Activated T-cell treated with anti-CD3 and anti-CD28 coated beads, Interleukin-2, amount 50 U/mL, for 72 hours (primary cell): ENCODE results near the gene CCDC136. TPM values are rescaled to one million over a fixed set of nuclear protein-coding genes. Genes with fewer than 3 reads are reported as not detected.

Experiments
- ATAC-seq, 2 donors: fragments of 150-1000 bp; cut with Tn5 transposase; replicated peaks in 1 of 2; 2 replicates each; pipeline ENCODE4 v1.10.0; 2021; ENCODE audit warnings: moderate library complexity in 2 of 2, mild to moderate bottlenecking in 1 of 2
- DNase-seq, 2 donors: peaks; one replicate each; pipeline ENCODE4 v3.0.0; 2021 to 2022; ENCODE audit warnings: mixed read lengths in 1 of 2
- H3K27ac Mint-ChIP-seq: one replicate; pipeline ENCODE4 v1.8.0; 2022; ENCODE audit warnings: mild to moderate bottlenecking, moderate library complexity, mixed read lengths
- H3K27me3 Mint-ChIP-seq: one replicate; pipeline ENCODE4 v1.8.0; 2022; ENCODE audit warnings: low read depth, mixed read lengths
- H3K36me3 Mint-ChIP-seq, 2 donors: one replicate each; pipeline ENCODE4 v1.8.0; 2022; ENCODE audit warnings: mixed read lengths in 2 of 2, mild to moderate bottlenecking in 1 of 2; ENCODE audit not compliant: insufficient read depth in 2 of 2
- H3K4me1 Mint-ChIP-seq: one replicate; pipeline ENCODE4 v1.8.0; 2022; ENCODE audit warnings: low read depth, mixed read lengths
- H3K4me3 Mint-ChIP-seq, 2 donors: one replicate each; pipeline ENCODE4 v1.8.0; 2022; ENCODE audit warnings: mild to moderate bottlenecking in 2 of 2, mixed read lengths in 2 of 2, moderate library complexity in 2 of 2
- H3K9me3 Mint-ChIP-seq, 2 donors: one replicate each; pipeline ENCODE4 v1.8.0; 2022; ENCODE audit warnings: mixed read lengths in 2 of 2
- total RNA-seq, 2 donors: library from RNA; stranded (reverse); gene quantifications; one replicate each; pipeline ENCODE4 v1.2.3, GENCODE V29; 2022

The CCDC136 gene
- total RNA-seq, 2 donors from 2014 or later: 4.6 to 7.4 TPM

- H3K4me3 Mint-ChIP-seq: no peak overlapping the region
- H3K9me3 Mint-ChIP-seq: no peaks in the 10 kb centered on the region
These were observed 73.5 kb downstream of the CCDC136 start for GRCh38 chr7:128865303-128865702.

GRCh38 chr7:128865996-128866877 is 74.5 kb downstream of the CCDC136 start:
- H3K4me3 Mint-ChIP-seq: no peak overlapping the region
- no peaks in the 10 kb centered on the region for H3K9me3 Mint-ChIP-seq
- H3K36me3 Mint-ChIP-seq: peaks cover 2% of the 10 kb centered on the region in 2 donors
- DNase-seq: no peak
- H3K27ac Mint-ChIP-seq: no peak overlapping the region
- no peak for ATAC-seq
- peaks cover 10% of the 10 kb centered on the region for H3K27me3 Mint-ChIP-seq
- peaks cover 41% of the 10 kb centered on the region for H3K4me1 Mint-ChIP-seq

More at GRCh38 chr7:128865303-128865702, 73.5 kb downstream of the CCDC136 start:
- Mint-ChIP-seq H3K4me1 (peaks cover 38% of the 10 kb centered on the region), H3K27me3 (peaks cover 1% of the 10 kb centered on the region), H3K27ac (no peak overlapping the region), H3K36me3 (peaks cover 2% of the 10 kb centered on the region in 2 donors)
- DNase-seq: no peak
- ATAC-seq: no peak

DNA sequence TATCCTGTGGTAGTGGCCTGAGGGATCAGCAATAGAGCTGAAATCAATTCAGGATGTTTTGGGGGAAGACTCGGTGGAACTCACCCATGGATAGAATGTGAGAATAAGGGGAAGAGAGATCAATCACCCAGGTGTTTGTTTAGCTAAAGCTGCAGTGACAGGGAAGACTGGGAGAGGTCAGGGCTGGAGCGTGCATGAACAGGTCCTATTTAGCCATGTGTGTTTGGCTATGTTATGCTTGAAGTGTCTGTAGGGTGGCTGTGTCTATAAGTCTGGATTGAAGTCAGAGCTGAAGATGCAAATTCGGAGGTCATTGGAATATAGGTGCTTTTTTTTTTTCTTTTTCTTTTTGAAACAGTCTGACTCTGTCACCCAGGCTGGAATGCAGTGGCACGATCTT is 75.5 kb downstream of the CCDC136 start:
- DNase-seq (no peak), ATAC-seq (no peak)
- peaks cover 10% of the 10 kb centered on the region for H3K27me3 Mint-ChIP-seq
- no peaks in the 10 kb centered on the region for H3K9me3 Mint-ChIP-seq
- no peak overlapping the region for H3K4me3 Mint-ChIP-seq
- H3K36me3 Mint-ChIP-seq: peaks cover 2% of the 10 kb centered on the region in 2 donors
- H3K27ac Mint-ChIP-seq: no peak overlapping the region
- peaks cover 38% of the 10 kb centered on the region for H3K4me1 Mint-ChIP-seq

DNA sequence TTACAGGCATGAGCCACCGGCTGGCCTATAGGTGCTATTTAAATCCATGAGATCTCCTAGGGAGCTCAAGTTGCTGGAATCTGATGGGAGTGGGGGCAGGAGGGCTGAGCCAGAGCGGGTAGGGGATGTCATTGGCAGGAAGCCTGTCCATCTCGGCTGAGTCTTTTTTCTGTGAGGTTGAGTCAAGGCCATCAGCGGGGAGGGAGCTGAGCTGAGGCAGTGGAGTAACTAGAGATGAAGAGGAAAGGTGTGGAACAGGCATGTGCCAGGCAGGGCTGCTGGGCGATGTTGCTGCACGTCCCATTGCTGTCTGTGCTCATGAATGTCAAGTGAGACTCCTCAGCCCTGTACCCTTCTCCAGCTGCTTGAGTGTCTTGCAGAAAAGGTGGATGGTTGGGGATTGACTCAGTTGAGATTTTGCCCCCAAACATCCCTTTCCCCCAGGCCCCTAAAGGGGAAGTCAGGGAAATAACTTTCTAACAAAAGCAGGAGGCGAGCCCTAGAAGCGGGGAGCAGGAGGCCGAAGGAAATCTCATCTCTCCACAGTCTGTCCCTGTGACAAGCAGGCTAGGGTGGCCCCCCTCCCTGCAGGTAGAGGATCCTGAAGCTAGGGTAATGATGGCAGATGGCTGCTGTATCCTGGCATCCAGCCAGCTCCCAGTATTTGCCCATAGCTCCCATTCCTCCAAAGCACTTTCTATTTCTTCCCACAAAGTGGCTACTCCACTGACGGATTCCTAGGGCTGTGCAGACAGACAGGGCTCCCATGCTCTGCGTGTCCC is 76.3 kb downstream of the CCDC136 start:
- H3K4me3 Mint-ChIP-seq: peak overlapping the region in 1 of 2 donors; percentile 67
- DNase-seq (no peak), ATAC-seq (no peak)

GRCh38 chr7:128868624-128869137 is 76.9 kb downstream of the CCDC136 start:
- Mint-ChIP-seq H3K4me3 (peak overlapping the region in 1 of 2 donors; percentile 67), H3K4me1 (peaks cover 29% of the 10 kb centered on the region), H3K27ac (no peak overlapping the region), H3K36me3 (no peaks in the 10 kb centered on the region), H3K9me3 (no peaks in the 10 kb centered on the region), H3K27me3 (peaks cover 10% of the 10 kb centered on the region)
- DNase-seq (no peak), ATAC-seq (no peak)

More for the DNA sequence above, 76.3 kb downstream of the CCDC136 start:
- peaks cover 10% of the 10 kb centered on the region for H3K27me3 Mint-ChIP-seq
- H3K4me1 Mint-ChIP-seq: peaks cover 35% of the 10 kb centered on the region
- no peaks in the 10 kb centered on the region for H3K9me3 Mint-ChIP-seq
- no peaks in the 10 kb centered on the region for H3K36me3 Mint-ChIP-seq
- no peak overlapping the region for H3K27ac Mint-ChIP-seq

DNA sequence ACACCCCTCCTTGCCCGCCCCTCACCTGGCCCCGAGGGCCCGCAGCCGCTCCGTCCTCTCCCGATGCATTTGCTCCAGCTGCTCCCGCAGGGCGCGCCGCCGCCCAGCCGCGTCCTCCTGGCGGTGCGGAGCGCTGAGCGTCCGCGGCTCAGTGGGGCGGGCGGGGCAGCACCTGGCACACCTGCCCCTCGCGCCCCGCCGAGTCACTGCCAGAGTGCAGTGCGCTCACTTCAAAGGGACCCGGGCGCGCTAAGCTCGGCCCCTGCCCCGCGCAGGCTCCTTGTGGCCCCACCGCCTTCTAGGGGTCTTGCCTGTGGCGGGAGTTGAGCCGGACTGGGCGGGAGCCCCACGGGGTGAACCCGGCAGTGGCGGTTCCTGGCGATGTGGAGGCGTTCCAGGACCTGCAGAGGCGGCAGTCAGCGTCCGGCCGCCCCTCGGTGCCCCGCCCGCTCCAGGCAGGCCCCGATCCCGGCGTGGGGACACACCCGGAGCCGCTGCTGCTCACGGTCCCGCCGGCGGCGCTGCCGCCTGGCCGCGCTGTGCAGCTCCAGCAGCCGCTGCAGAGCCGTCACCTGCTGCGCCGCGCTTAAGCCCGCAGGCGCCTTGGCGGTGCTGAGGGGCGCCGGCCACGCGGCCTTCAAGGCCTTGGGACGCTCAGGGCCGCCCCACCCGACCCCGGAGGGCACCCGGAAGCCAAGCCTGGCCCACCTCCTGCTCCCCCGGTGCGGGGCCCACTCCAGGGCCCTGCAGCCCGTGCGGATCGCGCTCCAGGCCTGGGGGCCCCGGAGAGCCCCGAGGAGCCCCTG is 77.6 kb downstream of the CCDC136 start:
- ATAC-seq: peak; percentile 93 to 94
- peak overlapping the region; percentile 58 to 67 for H3K4me3 Mint-ChIP-seq
- no peak overlapping the region for H3K27ac Mint-ChIP-seq
- DNase-seq: peak; percentile 64 to 74
- H3K9me3 Mint-ChIP-seq: no peaks in the 10 kb centered on the region
- H3K36me3 Mint-ChIP-seq: no peaks in the 10 kb centered on the region
- peaks cover 10% of the 10 kb centered on the region for H3K27me3 Mint-ChIP-seq
- peaks cover 24% of the 10 kb centered on the region for H3K4me1 Mint-ChIP-seq

GRCh38 chr7:128869944-128870285 is 78.1 kb downstream of the CCDC136 start:
- peak; percentile 46 to 55 for ATAC-seq
- Mint-ChIP-seq H3K36me3 (no peaks in the 10 kb centered on the region), H3K4me1 (peaks cover 19% of the 10 kb centered on the region), H3K4me3 (peak overlapping the region; percentile 80 to 84), H3K27me3 (peaks cover 10% of the 10 kb centered on the region), H3K27ac (no peak overlapping the region), H3K9me3 (no peaks in the 10 kb centered on the region)
- peak; percentile 27 to 33 for DNase-seq

GRCh38 chr7:128871050-128871449 is 79.3 kb downstream of the CCDC136 start:
- H3K4me3 Mint-ChIP-seq: peak overlapping the region; percentile 80 to 84
- DNase-seq (no peak), ATAC-seq (no peak)
- H3K27ac Mint-ChIP-seq: no peak overlapping the region
- peaks cover 9% of the 10 kb centered on the region for H3K4me1 Mint-ChIP-seq
- H3K36me3 Mint-ChIP-seq: no peaks in the 10 kb centered on the region
- peaks cover 10% of the 10 kb centered on the region for H3K27me3 Mint-ChIP-seq
- no peaks in the 10 kb centered on the region for H3K9me3 Mint-ChIP-seq

Other genes with a start within 250 kb of the CCDC136 start
- gene GARIN1A, start 119.7 kb upstream of the CCDC136 start, total RNA-seq: 1 to 10 TPM; 2.6 to 2.7 TPM
- gene CALU, start 52.6 kb upstream of the CCDC136 start, total RNA-seq: 10 to 100 TPM; 32.2 to 32.4 TPM
- gene OPN1SW, start 16.2 kb upstream of the CCDC136 start, total RNA-seq: not detected
- under 1 TPM; 0.02 to 0.07 TPM for gene FLNC, start 38.4 kb downstream of the CCDC136 start, total RNA-seq
- gene ATP6V1F, start 70.9 kb downstream of the CCDC136 start, total RNA-seq: 10 to 100 TPM; 68.3 to 73.3 TPM
- under 1 TPM in 1 of 2 donors, not detected in 1; 0.21 TPM for gene KCP, start 118.7 kb downstream of the CCDC136 start, total RNA-seq
- gene IRF5, start 146.0 kb downstream of the CCDC136 start, total RNA-seq: 10 to 100 TPM; 23.1 to 30.3 TPM